ENCODE data around the gene RARS1.

RARS1 gene

DNA sequence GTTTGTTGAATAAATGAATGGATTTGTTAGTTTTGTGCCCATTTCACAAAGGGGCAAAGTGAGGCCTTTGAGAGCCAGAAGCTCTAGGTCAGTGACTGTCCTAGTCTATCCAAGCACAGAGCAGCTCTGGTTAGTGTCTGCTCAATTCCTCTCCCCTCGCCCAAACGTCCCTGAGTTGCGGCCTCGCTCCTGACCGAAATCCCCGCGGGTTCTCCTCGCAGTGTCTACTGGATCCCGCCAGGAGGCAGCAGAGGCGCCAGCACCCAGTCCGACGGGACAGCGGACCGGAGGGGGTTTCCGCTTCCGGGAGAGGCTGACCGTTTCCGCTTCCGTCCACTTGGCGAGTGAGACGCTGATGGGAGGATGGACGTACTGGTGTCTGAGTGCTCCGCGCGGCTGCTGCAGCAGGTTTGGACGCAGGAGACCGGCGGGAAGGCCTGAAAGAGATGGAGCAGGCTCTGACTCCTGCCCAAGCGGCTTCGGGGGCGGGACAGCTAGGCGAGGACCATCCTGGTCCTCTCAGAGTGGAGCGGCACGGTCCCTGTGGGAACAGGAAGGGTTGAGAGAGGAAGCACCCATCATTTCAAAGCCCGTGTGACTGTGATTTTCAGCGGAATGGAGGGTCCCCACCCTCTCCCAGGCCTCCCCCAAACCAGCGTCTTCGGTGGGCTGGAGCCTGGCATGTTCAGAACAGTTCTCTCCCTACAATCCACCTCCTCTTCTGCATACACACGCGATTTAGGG is at the start of gene RARS1:
TSS of gene RARS1 (plus strand) at position 336 of the 744 bp plus-strand sequence. CDS start at position 364, 28 bp downstream.
- peak; percentile 89 for DNase-seq

DNA sequence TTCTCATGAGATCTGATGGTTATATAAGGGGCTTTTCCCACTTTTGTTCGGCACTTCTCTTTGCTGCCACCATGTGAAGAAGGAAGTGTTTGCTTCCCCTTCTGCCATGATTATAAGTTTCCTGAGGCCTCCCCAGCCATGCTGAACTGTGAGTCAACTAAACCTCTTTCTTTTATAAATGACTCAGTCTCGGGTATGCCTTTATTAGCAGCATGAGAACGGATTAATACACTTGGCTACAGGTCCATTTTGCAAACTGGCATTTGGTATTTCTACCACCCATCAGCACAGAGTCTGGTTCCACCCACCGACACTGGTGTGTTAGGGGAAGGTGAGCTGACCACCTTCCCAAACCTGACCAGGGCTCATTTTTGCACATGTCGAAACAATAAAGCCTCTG is 47.9 kb upstream of the RARS1 start:
- no peak for DNase-seq

DNA sequence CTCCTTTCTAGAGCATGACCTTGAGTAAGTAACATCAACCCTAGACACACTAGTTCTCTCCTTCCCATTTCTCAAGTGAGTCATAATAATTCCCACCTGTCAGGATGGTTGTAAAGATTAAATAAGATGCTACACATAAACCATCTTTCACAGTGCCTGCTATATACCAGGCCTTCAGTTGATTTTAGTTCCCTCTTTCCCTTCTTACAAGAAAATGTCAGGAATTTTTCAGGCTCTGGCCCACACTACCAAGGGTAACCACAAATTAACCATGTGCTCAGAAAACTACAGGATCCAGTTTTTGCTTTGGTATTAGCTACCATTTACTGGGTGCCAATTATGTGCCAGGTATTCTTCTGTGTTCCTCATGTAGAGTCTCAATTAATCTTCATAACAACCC is 42.7 kb upstream of the RARS1 start:
- no peak for DNase-seq

DNA sequence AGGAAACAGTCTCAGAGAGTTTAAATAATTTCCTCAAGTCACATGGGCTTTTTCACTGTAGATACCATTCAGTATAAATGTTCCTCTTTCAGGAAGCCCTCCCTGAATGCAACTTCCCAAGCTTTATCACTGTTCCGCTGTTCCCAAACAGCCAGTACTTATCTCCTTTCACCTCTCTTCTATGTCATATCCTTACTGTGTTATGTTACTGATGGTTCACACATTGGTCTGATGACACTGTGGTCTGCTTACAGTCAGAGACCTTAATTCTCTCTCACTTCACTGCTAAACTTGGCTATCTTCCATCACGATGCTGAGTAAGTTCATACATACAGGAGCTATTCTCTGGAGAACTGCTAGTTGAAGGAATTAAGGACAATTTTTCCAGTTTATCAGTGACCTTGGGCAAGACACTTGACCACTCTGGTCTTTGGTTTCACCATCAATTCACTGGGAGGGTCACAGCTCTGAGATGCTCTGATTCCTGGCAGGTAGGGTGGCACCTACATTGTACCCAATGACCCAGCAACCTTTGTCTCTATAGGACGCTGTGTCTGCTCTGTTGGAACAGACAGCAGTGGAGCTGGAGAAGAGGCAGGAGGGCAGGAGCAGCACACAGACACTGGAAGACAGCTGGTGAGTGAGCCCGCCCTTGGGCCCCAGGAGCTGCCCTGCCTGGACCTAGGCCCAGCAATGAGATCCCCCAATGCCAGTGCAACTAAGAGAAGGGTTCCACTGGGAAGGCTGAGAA is 42.1 kb upstream of the RARS1 start:
- no peak for DNase-seq

DNA sequence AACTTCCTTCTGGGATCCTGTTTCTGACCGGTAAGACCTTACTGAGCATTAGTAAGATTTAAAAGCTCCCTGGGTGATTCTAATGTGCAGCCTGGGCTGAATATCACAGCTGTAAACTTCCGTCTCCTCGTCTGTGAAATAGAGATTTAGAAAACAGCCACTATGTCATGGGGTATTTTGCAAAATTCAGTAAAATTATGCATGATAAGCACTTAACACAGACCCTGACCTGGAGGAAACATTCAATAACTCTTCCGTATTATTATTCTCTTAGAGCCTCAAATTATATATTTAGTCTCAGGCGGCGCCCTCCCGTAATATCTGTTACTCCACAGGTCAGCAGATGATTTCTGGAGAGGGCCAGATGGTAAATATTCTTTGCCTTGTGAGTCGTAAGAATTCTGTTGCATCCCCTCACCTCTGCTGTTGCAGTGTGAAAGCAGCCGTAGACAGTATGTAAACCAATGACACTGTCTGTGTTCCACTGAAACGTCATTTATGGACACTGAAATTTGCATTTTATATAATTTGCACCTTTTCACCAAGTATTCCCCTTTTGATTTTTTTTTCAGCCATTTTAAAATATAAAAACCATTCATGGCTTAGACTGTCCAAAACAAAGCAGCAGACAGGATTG is 39.2 kb upstream of the RARS1 start:
- DNase-seq, result no peak

DNA sequence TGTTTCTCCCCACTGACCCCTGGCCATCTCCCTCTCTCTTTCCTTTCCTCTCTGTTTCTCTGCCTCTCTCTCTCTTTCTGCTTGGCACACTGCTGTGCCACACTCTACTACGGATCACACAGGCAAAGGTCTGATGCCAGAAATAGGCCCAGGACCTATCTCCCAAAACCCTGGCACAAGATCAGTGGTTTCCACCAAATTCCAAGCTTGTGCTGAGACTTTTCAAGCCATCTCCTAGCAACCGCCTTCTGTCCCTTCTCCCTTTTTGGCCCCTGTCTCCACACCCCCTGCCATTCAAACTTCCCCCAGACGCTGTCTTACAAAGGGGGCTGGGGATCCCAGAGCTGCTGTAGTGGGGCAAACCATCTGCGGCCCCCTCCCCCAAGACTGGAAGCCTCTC is 38.5 kb upstream of the RARS1 start:
- no peak for DNase-seq

DNA sequence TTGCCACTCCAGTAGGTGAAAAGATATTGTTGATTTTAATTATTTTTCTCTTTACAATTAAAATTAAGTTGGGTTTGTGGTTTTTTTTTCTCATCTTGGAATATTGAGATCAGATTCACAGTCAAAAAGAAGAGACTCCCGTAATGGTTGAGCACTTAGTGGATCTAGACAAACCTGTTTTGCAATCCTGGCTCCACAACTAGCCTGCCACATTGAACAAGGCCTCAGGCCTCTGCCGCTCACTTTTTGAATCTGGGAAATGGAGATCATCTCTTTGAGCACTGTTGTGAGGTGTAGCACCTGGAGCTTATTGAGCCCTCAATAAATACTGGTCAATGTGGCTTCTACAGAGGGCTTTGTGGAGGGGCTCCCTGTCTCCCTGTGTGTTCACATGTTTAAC is 37.1 kb upstream of the RARS1 start:
- DNase-seq, result no peak

DNA sequence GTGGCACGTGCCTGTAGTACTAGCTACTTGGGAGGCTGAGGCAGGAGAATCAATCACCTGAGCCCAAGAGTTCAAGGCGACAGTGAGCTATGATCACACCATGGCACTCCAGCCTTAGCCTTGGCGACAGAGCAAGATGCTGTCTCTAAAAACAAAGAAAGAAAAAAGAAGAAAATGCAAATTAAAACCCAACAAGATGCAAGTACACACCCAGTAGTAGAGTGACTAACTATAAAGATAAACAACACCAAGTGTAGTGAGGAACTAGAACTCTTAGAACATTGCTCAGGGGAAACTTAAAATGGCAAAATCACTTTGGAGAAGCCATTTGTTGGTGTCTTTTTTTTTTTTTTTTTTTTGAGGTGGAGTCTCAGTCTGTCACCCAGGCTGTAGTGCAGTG is 34.7 kb upstream of the RARS1 start:
- DNase-seq, result no peak

DNA sequence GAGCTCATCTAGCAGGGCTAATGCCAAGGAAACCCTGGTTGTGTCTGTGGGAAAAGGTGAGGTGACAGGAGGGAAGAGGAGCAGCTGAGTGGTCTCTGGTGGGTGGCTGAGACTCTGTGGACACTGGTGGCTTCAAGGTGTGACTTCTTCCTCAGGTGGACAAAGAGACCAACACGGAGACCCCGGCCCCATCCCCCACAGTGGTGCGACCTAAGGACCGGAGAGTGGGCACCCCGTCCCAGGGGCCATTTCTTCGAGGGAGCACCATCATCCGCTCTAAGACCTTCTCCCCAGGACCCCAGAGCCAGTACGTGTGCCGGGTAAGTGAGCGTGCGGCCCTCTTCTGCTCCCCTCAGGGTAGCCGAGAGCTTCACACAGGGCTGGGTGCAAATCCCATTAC is 31.1 kb upstream of the RARS1 start:
- no peak for DNase-seq

DNA sequence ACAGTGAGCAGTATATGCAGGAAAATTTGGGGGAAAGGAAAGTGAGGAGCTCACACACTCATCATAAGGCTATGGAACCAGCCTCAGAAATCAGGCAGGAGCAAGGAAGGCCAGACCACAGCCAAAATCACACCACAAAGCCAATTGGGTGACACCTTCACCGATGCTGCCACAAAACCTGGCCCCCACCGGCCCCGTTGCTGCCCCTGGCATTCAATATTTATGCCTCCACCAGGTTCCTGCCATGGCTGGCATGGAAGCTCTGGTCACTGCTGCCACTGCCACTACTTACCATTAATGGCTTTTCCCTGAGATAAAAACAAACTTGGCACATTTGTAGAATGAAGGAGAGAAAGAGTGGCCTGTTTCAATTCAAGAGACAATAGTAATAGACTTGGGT is 28.7 kb upstream of the RARS1 start:
- no peak for DNase-seq

DNA sequence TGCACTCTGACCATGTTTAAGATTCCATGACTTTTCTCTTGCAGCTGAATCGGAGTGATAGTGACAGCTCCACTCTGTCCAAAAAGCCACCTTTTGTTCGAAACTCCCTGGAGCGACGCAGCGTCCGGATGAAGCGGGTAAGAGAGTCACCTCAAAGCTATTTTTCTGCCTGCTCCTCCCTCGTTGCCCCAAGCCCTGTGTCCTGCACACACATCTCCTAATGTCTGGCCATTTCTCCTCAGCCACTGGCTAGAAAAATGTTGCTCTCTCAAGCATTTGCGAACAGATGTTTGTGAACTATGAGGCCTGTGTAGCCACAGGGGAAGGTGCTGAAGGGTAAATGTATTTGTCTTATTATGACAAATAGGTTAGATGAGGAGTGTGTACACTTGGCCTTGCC is 25.7 kb upstream of the RARS1 start:
- DNase-seq, result no peak

DNA sequence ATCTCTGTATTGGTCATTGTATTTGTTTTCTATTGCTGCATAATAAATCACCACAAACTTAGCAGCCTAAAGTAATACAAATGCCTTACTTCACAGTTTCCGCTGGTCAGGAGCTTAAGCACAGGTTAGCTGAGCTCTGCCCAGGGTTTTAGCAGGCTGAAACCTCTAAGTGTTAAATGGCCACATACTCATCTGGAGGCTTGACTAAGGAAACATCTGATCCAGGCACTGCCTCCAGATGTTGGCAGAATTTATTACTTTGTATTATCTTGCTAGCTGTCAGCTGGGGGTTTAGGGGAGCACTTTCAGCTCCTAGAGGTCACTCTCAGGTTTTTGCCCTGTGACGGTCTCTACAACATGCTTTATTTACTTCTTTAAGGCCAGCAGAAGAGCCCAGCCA is 23.2 kb upstream of the RARS1 start:
- no peak for DNase-seq

DNA sequence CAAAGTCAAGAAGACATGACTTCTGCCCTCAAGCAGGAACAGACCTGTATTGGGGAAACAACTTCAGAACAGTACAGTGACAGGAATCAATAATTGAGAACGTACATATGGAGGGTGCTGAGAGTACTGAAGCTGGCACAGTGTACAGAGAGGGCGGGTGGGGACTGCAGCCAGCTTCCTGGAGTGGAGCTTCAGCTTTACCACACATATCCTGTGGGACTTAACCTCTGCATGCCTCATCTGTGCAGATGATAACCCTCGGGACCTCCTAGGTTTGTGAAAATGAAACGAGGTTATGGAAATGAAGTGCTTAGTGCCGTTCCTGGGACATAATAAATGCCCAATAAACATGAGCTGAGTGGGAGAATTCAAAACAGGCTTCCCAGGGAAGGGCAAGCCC is 22.1 kb upstream of the RARS1 start:
- DNase-seq, result no peak

DNA sequence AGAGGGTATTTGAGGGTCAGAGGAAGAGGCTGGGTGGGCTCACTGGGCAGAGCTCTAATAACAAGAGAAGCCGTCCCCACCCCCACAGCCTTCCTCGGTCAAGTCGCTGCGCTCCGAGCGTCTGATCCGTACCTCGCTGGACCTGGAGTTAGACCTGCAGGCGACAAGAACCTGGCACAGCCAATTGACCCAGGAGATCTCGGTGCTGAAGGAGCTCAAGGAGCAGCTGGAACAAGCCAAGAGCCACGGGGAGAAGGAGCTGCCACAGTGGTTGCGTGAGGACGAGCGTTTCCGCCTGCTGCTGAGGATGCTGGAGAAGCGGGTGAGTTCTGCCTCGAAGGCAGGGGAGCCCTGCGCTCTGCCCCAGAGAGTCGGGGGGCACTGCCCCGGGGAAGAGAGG is 21.6 kb upstream of the RARS1 start:
- DNase-seq, result no peak

DNA sequence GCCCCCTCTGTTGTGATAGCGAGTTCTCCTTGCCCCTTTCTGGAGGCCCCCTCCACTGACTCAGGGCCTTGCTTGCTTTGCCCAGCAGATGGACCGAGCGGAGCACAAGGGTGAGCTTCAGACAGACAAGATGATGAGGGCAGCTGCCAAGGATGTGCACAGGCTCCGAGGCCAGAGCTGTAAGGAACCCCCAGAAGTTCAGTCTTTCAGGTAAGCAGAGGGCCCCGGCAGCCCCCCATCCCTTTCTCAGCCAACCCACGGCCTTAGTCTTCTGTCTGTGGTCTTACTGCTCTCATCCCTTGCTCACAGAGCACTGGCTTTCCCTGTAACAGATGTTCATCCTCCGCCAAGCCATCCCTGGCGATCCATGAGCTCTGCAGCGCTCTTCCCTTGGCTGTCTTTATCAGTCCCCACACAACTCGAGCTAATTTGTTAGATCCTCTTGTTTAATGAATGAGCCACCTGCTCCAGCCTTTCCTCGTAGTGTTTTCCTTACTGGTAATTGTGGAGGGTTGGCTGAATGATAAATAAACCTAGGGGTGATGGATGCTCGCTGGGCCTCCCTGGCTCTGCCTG is 18.4 kb upstream of the RARS1 start:
- DNase-seq, result no peak

DNA sequence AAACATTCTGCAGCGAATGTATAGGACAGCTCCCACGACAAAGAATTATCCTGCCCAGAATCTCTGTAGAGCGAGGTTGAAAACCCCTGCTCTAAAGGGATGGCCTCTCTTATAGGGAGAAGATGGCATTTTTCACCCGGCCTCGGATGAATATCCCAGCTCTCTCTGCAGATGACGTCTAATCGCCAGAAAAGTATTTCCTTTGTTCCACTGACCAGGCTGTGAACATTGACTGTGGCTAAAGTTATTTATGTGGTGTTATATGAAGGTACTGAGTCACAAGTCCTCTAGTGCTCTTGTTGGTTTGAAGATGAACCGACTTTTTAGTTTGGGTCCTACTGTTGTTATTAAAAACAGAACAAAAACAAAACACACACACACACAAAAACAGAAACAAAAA is 17.4 kb upstream of the RARS1 start:
- no peak for DNase-seq

DNA sequence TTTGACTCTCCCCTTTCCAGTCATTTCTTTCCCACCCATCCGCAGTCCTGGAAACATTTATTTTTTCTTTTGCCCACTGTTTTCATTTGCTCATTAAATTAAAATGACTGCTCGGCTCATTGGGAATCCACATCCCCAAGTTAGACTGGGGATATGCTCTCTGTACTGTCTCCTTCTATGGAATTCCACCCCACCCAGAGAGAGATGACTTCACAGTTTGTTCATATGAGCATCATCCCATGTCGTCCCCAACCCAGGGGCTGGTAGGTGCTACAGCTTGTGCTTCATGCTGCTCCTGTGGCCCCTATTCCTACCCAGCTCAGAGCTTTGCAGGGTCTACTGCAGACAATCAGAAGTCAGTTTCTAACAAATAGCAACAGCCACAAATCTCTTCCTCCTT is 16.5 kb upstream of the RARS1 start:
- no peak for DNase-seq

DNA sequence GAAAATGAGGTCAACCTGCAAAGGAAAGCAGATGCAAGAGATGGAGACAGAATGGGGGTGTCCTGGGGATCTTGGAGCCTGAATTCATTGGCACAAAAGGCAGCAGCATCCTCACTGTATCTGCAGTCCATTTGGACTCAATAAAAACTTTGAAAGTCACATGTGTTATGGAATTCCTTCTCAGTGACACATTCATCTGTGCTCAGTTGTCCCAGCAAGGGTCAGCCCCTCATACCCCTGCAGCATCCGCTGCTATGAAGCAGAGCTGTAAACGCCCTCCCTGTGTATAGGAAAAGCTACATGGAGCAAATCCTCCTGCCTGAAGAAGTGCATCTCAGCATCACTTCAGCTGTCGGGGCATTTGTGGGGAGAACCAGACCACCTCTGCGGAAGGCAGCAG is 14.5 kb upstream of the RARS1 start:
- no peak for DNase-seq

DNA sequence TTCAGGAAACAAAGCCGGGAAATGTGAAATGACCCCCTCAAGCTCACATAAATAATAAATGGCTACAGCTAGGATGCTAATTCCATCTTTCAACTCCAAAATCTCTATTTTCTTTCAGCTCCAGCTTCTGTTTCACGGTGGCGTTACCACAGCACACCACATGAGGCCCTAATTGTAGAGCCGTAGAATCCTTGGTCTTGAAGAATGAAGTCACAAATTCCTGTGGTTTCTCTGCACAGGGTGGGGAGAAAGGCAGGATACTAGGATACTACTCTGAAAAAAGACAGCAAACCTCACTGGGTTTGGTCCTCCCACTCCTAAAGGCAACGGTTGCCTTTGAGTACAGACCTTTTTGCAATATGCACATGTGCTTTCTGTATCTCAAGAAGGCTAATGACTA is 13.9 kb upstream of the RARS1 start:
- no peak for DNase-seq

DNA sequence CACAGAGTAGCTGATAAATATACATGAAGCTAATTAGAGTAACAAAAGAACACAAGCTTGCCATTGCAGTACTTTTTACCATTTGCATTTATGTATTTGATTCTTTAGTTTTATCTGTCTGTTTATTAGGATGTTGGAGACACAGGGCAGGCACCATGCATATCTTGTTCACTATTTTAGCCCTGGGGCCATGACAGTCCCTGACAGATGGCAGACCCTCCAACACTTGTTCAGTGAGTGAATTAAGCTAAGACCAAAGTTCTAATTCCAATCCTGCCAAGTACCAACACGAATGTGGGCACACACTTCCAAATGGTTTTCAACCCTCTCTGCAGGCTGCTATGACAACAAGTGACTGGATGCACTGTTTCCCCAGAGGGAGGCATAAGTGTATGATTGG is 12.0 kb upstream of the RARS1 start:
- no peak for DNase-seq

DNA sequence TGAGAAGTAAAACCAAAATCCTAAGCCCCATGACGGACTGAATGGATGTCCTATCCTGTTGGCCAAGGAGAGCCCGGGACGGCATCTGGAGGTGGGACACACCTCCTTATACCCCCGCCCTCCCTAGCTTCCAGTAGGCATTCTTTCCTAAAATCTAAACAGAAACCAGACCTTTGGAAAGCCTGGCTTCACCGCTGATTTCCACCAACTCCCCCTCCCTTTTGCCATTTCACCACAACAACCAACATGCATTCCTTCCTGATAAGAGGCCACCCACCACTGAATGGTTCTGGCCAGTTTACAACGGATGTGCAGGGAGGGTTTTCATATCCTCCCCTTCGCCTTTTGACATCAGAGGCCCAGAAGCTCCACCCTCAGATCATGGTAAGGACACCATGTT is 9.2 kb upstream of the RARS1 start:
- no peak for DNase-seq

DNA sequence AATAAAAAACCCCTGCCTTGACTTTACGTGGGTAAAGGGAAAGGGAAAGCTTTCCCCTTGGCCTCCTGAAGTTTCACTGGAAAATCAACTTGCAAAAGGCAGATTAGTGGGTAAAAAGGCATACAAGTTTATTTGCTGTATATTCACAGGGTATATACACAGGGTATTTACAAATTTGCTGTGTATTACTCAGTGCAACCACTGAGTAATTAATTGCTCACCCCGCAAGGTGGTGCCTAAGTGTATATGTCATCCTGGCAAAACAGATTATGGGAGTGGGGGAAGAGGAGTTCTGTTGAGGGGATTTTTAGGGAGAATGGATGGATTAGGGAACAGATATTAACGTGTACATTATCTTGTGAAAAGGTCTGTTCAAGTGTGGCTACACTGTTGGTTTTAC is 7.1 kb upstream of the RARS1 start:
- no peak for DNase-seq

DNA sequence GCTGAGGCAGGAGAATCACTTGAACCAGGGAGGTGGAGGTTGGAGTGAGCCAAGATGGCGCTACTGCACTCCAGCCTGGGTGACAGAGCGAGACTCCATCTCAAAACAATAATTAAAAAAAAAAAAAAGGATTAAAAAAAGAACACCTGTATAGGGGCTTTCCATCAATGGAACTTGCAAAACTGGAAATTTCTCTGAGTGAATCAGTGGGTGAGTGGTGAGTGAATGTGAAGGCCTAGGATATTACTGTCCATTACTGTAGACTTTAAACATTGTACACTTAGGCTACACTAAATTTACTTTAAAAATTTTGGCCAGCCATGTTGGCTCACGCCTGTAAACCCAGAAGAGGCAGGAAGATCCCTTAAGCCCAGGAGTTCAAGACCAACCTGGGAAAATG is 5.7 kb upstream of the RARS1 start:
- no peak for DNase-seq

DNA sequence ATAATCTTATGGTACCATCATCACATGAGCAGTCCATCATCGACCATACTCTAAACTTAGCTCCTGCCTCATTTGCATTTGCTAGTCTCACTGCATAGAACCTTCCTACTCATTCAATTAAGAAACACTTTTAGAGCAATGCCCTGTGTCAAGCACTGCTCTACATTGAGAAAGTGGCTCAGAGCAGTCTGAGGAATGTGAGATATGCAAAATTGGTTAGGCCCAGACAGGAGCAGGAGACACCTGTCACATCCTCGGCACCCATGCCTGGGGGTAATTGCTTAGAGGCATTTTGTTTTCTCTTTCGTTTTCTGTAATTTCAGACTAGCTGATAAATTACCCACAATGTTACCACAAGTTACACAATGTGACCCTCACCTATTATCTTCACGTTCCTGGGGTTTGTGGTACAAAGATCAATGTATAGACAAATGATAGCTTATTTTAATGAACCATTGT is 4.9 kb upstream of the RARS1 start:
- peak; percentile 13 for DNase-seq

Data from CD4-positive, alpha-beta T cell treated with Interleukin-12 subunit alpha and Interleukin-12 subunit beta, for 1 hour (primary cell).